ENCODE results near the gene PPFIA1.

GRCh38 chr11:70378506-70379134 is 108.1 kb downstream of the PPFIA1 start:
- TF ChIP-seq POLR2AphosphoS5 (IDR thresholded peaks at IDR 0.05), result no peak
- no peak for TF ChIP-seq CTCF (IDR thresholded peaks at IDR 0.05)
